SK-N-MC (cell line): ENCODE results near the gene RPS27A.
"Not testable (repeated sequence)": the region's sequence is repeated elsewhere in the genome, so short reads cannot be mapped to it uniquely, and the experiment has no call there.

Experiments
- DNase-seq: peaks from one replicate; pipeline ENCODE4 v3.0.0-alpha.2; 2011; ENCODE audit warnings: low read depth, low spot score
- H3K27ac ChIP-seq: fragments of 200-600 bp; sonication (generic); 2 replicates; pipeline ENCODE4 v1.5.1; 2016; ENCODE audit warnings: mixed run types
- H3K36me3 ChIP-seq: fragments of 200-600 bp; sonication (generic); 2 replicates; pipeline ENCODE4 v1.6.1; 2017; ENCODE audit warnings: antibody characterized with exemption, low read length, mixed read lengths; ENCODE audit not compliant: insufficient read depth
- H3K4me3 ChIP-seq: fragments of 200-600 bp; sonication (generic); 2 replicates; pipeline ENCODE4 v1.5.1; 2016
- H3K9ac ChIP-seq: fragments of 200-600 bp; sonication (generic); 2 replicates; pipeline ENCODE4 v1.8.0; 2017; ENCODE audit warnings: mixed run types, mixed read lengths; ENCODE audit not compliant: insufficient read length
- H3K9me3 ChIP-seq: fragments of 200-600 bp; sonication (generic); 2 replicates; pipeline ENCODE4 v1.6.1; 2017; ENCODE audit warnings: low read depth, mild to moderate bottlenecking, antibody characterized with exemption, low read length, moderate library complexity, mixed read lengths
- EZH2 ChIP-seq: fragments of 200-600 bp; sonication (generic); IDR thresholded peaks from one replicate; pipeline ENCODE4 v1.6.1; 2017; ENCODE audit warnings: antibody characterized with exemption
- FOXP2 ChIP-seq: optimal IDR thresholded peaks from 2 replicates; pipeline ENCODE3; 2011; ENCODE audit warnings: mild to moderate bottlenecking, moderate library complexity; ENCODE audit not compliant: insufficient read depth; ENCODE audit errors: extremely low read length, control extremely low read depth
- POLR2AphosphoS5 ChIP-seq: IDR thresholded peaks from 2 replicates; pipeline ENCODE4 v1.6.1; 2012; ENCODE audit warnings: mild to moderate bottlenecking, low read depth, low read length, borderline replicate concordance

The RPS27A gene

GRCh38 chr2:55252832-55253231, 20.3 kb downstream of the RPS27A start:
- DNase-seq: no peak
- TF ChIP-seq POLR2AphosphoS5 (no peak), FOXP2 (no peak), EZH2 (no peak)
- Histone ChIP-seq H3K36me3 (peaks cover 29% of the 10 kb centered on the region), H3K4me3 (no peak overlapping the region), H3K9me3 (no peaks in the 10 kb centered on the region), H3K9ac (no peak overlapping the region), H3K27ac (no peak overlapping the region)

- H3K36me3 ChIP-seq: peaks cover 36% of the 10 kb centered on the region
- H3K9ac ChIP-seq: not testable (repeated sequence)
These were observed 27.1 kb downstream of the RPS27A start for GRCh38 chr2:55259586-55259985.

GRCh38 chr2:55268288-55268906, 35.9 kb downstream of the RPS27A start:
- Histone ChIP-seq H3K27ac (peak overlapping the region; percentile 73; the same call in 1 of the 2 replicates), H3K36me3 (peaks cover 7% of the 10 kb centered on the region), H3K9me3 (no peaks in the 10 kb centered on the region), H3K4me3 (peak overlapping the region; percentile 84), H3K9ac (peak overlapping the region; percentile 93)
- no peak for DNase-seq
- TF ChIP-seq FOXP2 (no peak), EZH2 (no peak), POLR2AphosphoS5 (no peak)

More at GRCh38 chr2:55259586-55259985, 27.1 kb downstream of the RPS27A start:
- H3K9me3 ChIP-seq, H3K27ac ChIP-seq, DNase-seq, H3K4me3 ChIP-seq: not testable (repeated sequence)

- peak within 1 kb of the TSS; percentile 84 for H3K4me3 ChIP-seq
- peak within 1 kb of the TSS; percentile 93 for H3K9ac ChIP-seq
- no peaks in the 10 kb centered on the region; the same call in 1 of the 2 replicates for H3K36me3 ChIP-seq
- H3K27ac ChIP-seq: peak within 1 kb of the TSS; percentile 73
- peak; percentile 51 for DNase-seq
- H3K9me3 ChIP-seq: no peaks in the 10 kb centered on the region
- TF ChIP-seq EZH2: no peak
- peak; percentile 97 for TF ChIP-seq POLR2AphosphoS5
These were observed 36.6 kb downstream of the RPS27A start, which contains the start of gene MTIF2 for GRCh38 chr2:55268907-55269644. MTIF2 (minus strand) TSS chr2:55269231; CDS start chr2:55263858, 5,373 bp downstream.

GRCh38 chr2:55269645-55269990, 37.1 kb downstream of the RPS27A start:
- Histone ChIP-seq H3K27ac (peak overlapping the region; percentile 73), H3K9me3 (no peaks in the 10 kb centered on the region), H3K9ac (peak overlapping the region; percentile 93), H3K36me3 (no peaks in the 10 kb centered on the region), H3K4me3 (peak overlapping the region; percentile 84)
- no peak for DNase-seq
- TF ChIP-seq EZH2: no peak
- no peak for TF ChIP-seq POLR2AphosphoS5
- no peak for TF ChIP-seq FOXP2

GRCh38 chr2:55274346-55274745, 41.9 kb downstream of the RPS27A start:
- not testable (repeated sequence) for H3K9me3 ChIP-seq, H3K36me3 ChIP-seq, H3K4me3 ChIP-seq, H3K27ac ChIP-seq, H3K9ac ChIP-seq, DNase-seq

GRCh38 chr2:55277310-55277709, 44.8 kb downstream of the RPS27A start:
- H3K36me3 ChIP-seq: no peaks in the 10 kb centered on the region
- H3K27ac ChIP-seq: no peak overlapping the region
- no peak for TF ChIP-seq EZH2
- TF ChIP-seq POLR2AphosphoS5: no peak
- TF ChIP-seq FOXP2: no peak
- DNase-seq: no peak
- H3K9me3 ChIP-seq: no peaks in the 10 kb centered on the region
- no peak overlapping the region for H3K9ac ChIP-seq
- no peak overlapping the region for H3K4me3 ChIP-seq

- H3K9me3 ChIP-seq, H3K9ac ChIP-seq, H3K4me3 ChIP-seq, H3K36me3 ChIP-seq, DNase-seq, H3K27ac ChIP-seq: not testable (repeated sequence)
These were observed 46.8 kb downstream of the RPS27A start for GRCh38 chr2:55279214-55279835.

- not testable (repeated sequence) for H3K36me3 ChIP-seq, H3K9ac ChIP-seq, H3K4me3 ChIP-seq, DNase-seq, H3K9me3 ChIP-seq, H3K27ac ChIP-seq
These were observed 47.5 kb downstream of the RPS27A start for GRCh38 chr2:55279859-55280424.

GRCh38 chr2:55280851-55281546, 48.5 kb downstream of the RPS27A start:
- not testable (repeated sequence) for H3K4me3 ChIP-seq, H3K9ac ChIP-seq, H3K9me3 ChIP-seq, H3K27ac ChIP-seq, DNase-seq, H3K36me3 ChIP-seq
